PC-9 (cell line): ENCODE measurements around the gene ARID3B.

Source experiments
- CTCF ChIP-seq: fragments of 200-600 bp; sonication (generic); conservative IDR thresholded peaks from 2 replicates; pipeline ENCODE4 v1.6.1; 2017; ENCODE audit warnings: mixed run types, antibody characterized with exemption, mild to moderate bottlenecking, moderate library complexity
- EZH2 ChIP-seq: fragments of 200-600 bp; sonication (generic); IDR thresholded peaks from 2 replicates; pipeline ENCODE4 v1.8.0; 2017; ENCODE audit warnings: antibody characterized with exemption, low read depth

- TF ChIP-seq CTCF (no peak), EZH2 (no peak)
These were observed 36.6 kb upstream of the ARID3B start for GRCh38 chr15:74504418-74504817.
